Measurements from ENCODE around the gene UBA5.
"Not testable (repeated sequence)": the region's sequence is repeated elsewhere in the genome, so short reads cannot be mapped to it uniquely, and the experiment has no call there.

UBA5 gene

DNA sequence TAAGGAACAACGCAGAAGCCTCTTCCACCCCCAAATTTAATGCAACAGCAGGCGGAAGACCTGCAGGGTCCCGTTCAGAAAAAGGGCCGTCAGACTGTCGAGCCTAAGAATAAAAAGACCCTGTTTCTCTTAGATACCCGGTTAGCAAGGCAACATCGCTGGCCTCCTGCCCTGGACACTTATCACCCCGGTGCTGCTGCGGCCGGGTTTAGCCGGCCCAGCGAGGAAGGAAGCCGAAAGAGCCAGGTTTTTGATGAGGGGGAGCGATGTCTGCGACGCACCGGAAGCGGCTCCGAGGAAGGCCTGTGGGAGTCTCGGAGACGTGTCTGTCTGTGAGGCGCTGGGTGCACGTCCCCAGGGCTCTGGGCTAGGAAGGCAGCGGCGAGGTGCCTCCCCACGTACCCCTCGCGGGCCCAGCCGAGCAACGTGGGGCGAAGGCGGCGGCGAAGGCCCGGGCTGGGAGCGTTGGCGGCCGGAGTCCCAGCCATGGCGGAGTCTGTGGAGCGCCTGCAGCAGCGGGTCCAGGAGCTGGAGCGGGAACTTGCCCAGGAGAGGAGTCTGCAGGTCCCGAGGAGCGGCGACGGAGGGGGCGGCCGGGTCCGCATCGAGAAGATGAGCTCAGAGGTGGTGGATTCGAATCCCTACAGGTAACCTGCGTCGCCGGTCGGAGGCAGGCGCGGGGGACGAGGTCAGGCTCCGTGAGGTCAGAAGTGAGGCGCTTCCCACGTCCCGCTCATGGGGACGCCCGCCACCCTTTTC lies at the start of gene UBA5:
Gene UBA5 (plus strand): TSS at position 278 of the 759 bp plus-strand sequence. CDS start 209 bp downstream, at position 487.
- DNase-seq = peak; percentile 77

GRCh38 chr3:132615301-132615700 lies 44.8 kb upstream of the UBA5 start:
- DNase-seq = not testable (repeated sequence)

DNA sequence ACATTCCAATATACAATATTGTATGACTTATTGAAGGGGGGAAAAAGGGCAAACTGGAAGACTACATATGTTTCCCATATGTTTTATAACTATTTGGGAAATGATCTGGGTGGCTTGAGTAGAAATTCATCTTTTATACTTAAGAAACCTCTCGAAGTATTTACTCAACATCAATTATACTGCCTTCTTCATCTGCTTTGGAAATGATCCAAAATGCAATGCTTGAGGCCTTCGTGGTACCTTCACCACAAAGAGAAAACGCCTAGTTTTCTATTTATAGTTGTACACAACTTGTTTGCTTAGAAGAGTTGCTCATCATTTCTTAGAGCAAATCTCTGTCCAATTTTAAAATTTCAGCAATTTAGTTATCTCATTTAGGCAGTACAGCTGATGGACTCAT lies 44.2 kb upstream of the UBA5 start:
- no peak for DNase-seq

DNA sequence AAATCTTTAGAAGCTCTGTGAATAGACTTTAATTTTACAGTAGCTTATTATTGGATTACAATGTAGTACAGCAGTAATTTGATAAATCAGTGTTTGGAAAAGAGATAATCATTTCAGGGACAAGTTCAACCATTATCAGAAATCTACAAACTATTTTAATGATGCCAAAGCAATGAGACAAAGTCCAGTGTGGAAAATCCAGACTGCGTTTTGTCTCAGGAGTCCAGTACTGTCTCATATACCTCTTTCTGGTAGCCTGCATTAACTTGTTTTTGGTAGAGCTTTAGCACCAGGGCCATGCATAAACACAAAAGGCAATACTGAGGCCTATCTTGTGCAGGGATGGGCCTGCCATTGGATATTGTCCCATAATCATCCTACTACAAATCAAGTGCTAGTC lies 43.3 kb upstream of the UBA5 start:
- no peak for DNase-seq

DNA sequence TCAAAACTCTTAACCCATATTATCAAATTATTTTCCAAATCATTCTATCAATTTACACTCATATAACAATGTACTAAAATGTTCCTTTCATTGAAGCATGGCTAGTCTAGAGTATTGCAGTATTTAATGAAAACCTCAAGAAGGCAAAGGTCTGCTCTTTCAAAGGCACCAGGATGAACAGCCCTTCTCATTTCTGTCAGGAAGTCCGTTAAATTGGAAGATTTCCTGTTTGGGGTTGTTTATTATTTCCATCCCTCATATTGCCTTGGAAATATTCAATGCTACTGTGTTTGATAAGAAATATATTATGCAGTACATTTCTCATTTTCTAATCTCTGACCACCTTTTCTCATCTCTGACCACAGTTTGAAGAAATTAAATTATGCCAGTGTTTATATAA lies 38.0 kb upstream of the UBA5 start:
- DNase-seq = no peak

DNA sequence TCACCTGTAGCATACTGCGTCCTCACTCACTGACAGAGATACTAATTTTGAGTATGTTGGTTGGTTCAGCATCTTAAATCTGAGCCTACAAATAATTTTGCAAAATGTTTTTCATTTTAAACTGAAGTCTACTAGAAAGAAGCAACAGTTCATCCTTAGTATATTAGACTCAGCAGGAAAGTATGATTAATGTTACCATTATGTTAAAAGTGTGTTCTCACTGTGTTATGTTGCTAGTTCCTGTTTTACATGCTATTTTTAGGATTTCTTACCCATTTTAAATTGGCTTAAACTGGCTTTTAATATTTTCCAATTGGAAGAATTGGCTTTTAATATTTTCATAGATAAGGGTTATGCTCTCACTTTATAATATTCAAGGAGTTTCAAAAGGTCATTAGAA lies 37.4 kb upstream of the UBA5 start:
- DNase-seq = no peak

GRCh38 chr3:132623646-132624045 lies 36.5 kb upstream of the UBA5 start:
- no peak for DNase-seq

DNA sequence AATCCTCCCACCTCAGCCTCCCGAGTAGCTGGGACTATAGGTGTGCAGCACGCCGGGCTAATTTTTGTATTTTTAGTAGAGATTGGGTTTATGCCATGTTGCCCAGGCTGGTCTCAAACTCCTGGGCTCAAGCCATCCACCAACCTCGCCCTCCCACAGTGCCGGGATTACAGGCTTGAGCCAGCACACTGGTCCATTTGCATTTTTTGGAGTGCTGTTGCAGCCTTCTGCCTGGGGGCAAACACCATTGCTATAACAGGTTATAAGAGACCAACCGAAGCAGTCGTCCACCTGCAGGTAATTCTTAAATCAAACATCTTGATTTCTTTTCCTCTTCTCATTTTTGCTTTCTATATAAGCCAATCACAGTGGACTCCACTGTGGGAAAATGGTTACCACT lies 35.3 kb upstream of the UBA5 start:
- no peak for DNase-seq

DNA sequence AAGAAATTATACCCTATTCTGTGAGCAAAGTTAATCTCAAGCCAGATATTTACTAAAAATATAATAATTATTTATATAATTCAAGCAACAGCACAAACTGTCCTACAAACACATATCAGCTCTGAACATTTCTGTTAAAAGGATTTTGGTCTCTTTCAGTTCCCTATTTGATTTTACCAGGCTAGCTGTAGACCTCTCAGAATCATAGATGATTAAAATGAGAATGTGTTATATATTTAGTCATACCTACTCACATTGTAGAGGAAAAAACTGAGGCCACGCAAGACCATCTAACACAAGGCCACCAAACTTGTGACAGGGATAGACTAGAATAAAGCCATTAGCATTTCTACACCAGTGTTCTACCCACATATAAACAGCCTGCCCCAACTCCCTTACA lies 34.5 kb upstream of the UBA5 start:
- DNase-seq = no peak

DNA sequence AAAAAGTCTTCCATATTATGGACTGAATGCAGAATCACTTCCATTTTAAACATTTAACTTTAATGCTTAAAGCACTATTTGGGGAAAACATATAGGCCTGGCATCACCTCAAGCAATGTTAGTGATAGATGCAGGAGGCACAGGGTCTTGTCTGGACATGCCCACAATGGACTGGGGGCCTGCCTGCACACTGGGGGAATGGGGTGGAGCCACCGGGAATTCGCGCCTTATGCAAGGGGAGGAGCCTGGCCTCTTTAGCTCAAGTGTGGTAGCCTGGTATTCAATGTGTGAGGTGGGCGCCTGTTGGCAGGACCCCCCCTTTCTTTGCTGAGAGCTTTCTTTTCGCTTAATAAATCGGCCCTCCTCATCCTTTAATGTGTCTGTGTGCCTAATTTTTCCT lies 33.2 kb upstream of the UBA5 start:
- DNase-seq = no peak

DNA sequence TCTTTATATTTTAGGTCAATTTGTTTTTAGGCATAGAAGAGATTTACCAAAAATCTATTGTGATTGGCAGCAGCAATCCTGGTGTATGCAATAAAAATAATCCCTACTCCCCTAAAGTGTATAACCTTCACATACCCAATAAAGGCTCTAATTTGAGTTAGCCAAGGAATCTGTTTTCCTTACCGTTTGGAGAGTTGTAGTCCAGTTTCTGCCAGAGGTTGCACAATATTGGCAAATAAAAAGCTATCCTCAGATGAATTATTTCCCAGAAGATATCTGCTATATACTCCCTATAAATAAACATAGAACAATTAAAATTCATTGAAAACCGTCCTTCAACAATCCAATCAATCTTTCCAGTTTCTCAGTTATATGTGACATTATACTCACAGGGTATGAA lies 32.0 kb upstream of the UBA5 start:
- no peak for DNase-seq

GRCh38 chr3:132629928-132630327 lies 30.2 kb upstream of the UBA5 start:
- DNase-seq = no peak

DNA sequence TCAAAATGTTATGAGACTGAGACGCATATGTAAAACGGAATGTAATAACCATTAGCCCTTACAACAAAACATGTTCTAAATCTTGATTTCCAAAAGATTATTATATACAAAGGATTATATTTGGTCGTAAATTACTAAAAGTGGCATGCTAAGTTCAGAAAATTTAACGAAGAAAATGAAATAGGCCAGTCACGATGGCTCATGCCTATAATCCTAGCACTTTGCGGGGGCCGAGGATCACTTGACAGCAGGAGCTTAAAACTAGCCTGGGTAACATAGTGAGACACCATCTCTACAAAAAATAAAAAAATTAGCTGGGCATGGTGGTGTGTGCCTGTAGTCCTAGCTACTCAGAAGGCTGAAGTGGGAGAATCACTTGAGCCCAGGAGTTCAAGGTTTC lies 29.5 kb upstream of the UBA5 start:
- no peak for DNase-seq

DNA sequence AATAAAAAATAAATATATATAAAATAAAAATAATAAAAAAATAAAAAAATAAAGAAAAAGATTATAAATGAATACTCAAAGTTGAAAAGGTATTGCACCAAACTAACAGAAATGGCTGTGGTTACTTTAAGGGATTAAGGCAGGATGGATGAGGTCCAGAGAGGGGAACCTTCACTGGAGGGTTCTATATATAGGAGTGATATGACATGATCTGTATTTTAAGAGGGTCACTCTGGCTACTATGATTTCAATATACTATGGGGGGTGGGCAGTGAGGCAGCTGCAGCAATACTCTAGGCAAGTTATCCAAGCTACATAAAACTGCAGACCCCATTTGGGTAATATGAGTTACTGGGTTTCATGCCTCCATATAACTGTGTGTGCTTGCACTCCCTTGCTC lies 25.1 kb upstream of the UBA5 start:
- DNase-seq = no peak

GRCh38 chr3:132637590-132637989 lies 22.5 kb upstream of the UBA5 start:
- no peak for DNase-seq

DNA sequence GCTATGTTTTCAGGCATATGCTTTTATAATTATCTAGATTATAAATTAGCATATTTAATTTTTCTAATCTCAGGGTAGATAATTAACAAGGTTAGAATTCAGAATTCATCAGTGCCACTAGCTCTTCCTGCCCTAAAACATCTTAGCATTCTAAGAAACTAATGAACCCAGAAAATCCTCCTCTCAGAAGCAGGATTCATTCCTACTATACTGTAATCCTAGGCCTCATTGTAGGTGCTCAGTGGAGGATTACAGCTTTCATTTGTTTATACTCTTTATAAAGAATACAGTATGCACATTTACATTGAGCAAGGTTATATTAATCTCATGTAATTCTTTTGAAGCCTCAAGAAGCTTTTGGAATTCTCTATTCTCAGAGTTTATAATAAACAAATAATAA lies 21.4 kb upstream of the UBA5 start:
- DNase-seq = no peak

DNA sequence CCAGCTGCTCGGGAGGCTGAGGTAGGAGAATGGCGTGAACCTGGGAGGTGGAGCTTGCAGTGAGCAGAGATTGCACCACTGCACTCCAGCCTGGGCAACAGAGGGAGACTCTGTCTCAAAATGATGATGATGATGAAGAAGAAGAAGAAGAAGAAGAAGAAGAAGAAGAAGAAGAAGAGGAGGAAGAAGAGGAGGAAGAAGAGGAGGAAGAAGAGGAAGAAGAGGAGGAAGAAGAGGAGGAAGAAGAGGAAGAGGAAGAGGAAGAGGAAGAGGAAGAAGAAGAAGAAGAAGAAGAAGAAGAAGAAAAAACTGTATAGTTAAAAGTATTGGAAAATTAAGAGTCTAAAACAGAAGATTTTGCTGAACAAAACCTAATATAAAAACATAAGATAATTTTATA lies 18.7 kb upstream of the UBA5 start:
- DNase-seq = not testable (repeated sequence)

DNA sequence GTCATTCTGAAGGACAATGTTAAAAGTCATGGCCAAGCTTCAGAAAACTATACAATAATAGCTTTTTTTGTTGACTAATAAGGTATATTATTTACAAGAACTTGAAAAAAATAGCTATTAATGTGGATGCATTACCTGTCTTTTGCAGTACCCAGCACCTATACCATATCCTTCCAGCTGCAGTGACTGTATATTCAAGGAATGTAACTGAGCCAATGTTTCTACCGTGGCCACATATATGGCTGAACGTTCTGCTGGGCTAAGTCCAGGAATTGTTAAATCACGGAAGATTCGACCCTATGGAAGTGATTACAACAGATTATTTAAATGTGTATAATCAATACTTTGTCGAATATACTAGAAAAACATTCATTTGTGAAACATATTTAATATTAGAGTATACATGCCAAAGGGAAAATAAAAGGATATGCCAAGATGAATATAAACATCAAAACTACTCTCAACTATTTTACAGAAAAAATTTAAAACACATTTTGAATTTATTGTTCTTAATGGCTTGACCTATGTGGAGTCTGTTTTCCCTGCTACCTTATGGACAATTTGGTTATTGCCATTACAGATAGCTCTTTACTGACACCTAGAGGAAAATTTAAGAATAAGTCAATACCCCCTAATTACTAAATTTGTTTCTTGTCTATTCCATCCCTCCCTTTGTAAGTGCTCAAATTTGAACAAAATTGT lies 18.1 kb upstream of the UBA5 start:
- no peak for DNase-seq

DNA sequence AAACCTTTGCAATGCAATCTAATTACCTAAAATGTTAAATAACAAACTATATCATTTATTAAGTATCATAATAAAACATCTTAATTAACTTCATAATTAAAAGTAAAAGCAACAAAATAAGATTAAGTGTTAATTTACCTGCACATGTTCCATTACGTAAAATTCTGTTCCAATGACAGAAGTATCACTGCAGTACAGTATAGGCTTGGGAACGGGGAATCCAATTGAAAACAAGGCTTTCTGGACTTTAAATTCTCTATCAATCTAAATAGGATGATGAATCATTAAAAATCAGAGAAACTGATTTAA lies 17.6 kb upstream of the UBA5 start:
- no peak for DNase-seq

GRCh38 chr3:132643366-132643765 lies 16.8 kb upstream of the UBA5 start:
- no peak for DNase-seq

GRCh38 chr3:132645058-132645457 lies 15.1 kb upstream of the UBA5 start:
- DNase-seq = no peak

- DNase-seq = no peak
These were observed 10.0 kb upstream of the UBA5 start for GRCh38 chr3:132650153-132650552.

DNA sequence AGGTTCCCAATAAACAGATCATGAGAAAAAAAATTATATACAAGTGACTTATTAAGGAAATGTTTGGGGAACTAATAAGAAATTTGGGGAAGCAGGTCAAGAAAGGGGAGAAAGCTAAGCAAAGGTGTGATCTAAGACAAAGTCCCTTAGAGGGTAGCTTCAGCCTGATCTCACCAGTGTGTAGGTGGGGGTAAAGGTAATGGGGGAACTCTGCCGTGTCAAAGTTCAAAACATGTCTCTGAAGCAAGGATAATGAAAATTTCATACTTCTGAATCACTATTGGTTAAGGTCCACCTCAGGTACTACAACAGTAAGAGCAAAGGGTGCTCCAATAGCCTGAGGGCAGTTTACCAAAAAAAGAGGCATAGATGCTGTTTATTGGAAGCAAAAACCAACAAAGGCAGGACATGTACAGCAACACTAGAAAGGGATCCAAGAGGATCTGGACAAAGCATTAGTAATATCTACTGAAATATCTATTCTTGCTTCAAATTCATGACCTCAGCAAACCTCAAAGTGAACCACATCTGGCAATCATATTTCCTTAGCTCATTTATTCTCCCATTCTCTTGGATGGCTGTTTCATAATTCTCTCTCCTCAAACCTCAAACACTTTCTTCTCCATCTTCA lies 7.4 kb upstream of the UBA5 start:
- DNase-seq = no peak

DNA sequence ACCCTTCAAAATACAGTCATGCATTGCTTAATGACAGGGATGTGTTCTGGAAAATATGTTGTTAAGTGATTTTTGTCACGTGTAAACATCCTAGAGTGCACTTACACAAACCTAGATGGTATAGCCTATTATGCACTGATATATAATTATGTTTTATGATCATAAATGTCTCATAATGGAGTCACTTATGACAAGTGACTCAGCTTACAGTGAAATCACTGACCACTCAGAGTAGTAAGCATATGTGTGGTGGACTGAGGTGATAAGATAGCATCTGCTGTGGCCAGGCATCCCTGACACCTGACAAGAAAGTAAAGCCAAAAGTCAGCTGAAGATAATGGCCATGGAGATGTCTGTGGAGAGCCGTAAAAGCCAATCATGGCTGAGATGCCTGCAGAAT lies 5.9 kb upstream of the UBA5 start:
- DNase-seq = no peak

DNA sequence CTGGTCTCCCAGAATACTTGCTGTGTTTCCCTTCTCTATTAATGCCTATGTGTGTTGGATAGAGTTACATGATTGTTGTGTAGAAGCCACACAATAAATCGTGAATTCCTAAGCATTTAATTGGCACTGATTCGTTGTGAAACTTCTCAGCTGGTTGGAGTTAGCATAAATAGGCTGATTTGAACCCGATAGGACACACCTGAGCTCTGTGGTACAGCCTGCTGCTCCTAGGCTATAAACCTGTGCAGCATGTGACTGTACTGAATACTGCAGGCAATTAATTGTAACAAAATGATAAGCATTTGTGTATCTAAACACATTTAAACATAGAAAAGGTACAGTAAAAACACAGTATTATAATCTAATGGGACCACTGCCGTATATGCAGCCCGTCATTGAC lies 5.4 kb upstream of the UBA5 start:
- DNase-seq = no peak
